ENCODE data around the gene CBLC. TPM values are rescaled to one million over a fixed set of nuclear protein-coding genes. Genes with fewer than 3 reads are reported as not detected.
"Not testable (repeated sequence)": the region's sequence is repeated elsewhere in the genome, so short reads cannot be mapped to it uniquely, and the experiment has no call there.

CBLC gene
- total RNA-seq, 2 donors from 2014 or later = 30.1 to 33.6 TPM

DNA sequence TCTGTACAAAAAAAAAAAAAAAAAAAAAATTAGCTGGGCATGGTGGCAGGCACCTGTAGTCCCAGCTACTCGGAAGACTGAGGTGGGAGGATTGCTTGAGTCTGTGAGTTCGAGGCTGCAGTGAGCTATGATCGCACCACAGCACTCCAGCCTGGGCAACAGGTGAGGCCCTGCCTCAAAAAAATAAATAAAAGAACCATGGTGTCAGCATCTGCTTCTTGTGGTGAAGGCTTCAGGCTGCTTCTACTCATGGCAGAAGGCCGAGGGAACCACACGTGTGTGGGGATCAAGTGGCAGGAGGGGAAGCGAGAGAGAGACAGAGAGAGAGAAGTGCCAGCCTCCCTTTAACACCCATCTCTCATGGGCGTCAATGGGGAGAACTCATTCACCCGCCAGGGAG, 15.7 kb upstream of the CBLC start:
- Histone ChIP-seq H3K9me3 (no peaks in the 10 kb centered on the region), H3K27me3 (replicated peaks; ENCODE audit: insufficient read depth) (no peaks in the 10 kb centered on the region), H3K27ac (no peak overlapping the region), H3K36me3 (peaks cover 0 to 3% of the 10 kb centered on the region in 2 donors), H3K4me1 (replicated peaks) (peaks cover 3% of the 10 kb centered on the region), H3K4me3 (no peak overlapping the region)
- DNase-seq (ENCODE audit: low spot score) = no peak
- TF ChIP-seq, protein P1, sequence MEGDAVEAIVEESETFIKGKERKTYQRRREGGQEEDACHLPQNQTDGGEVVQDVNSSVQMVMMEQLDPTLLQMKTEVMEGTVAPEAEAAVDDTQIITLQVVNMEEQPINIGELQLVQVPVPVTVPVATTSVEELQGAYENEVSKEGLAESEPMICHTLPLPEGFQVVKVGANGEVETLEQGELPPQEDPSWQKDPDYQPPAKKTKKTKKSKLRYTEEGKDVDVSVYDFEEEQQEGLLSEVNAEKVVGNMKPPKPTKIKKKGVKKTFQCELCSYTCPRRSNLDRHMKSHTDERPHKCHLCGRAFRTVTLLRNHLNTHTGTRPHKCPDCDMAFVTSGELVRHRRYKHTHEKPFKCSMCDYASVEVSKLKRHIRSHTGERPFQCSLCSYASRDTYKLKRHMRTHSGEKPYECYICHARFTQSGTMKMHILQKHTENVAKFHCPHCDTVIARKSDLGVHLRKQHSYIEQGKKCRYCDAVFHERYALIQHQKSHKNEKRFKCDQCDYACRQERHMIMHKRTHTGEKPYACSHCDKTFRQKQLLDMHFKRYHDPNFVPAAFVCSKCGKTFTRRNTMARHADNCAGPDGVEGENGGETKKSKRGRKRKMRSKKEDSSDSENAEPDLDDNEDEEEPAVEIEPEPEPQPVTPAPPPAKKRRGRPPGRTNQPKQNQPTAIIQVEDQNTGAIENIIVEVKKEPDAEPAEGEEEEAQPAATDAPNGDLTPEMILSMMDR (IDR thresholded peaks at IDR 0.05) = no peak
- TF ChIP-seq POLR2AphosphoS5 (IDR thresholded peaks at IDR 0.05) (no peak), POLR2A (IDR thresholded peaks at IDR 0.05) (no peak)
- WGBS = 96% methylated on average over 8 of the region's 8 CpGs
- intact Hi-C loops (cut with DNase I) = no loop called here

DNA sequence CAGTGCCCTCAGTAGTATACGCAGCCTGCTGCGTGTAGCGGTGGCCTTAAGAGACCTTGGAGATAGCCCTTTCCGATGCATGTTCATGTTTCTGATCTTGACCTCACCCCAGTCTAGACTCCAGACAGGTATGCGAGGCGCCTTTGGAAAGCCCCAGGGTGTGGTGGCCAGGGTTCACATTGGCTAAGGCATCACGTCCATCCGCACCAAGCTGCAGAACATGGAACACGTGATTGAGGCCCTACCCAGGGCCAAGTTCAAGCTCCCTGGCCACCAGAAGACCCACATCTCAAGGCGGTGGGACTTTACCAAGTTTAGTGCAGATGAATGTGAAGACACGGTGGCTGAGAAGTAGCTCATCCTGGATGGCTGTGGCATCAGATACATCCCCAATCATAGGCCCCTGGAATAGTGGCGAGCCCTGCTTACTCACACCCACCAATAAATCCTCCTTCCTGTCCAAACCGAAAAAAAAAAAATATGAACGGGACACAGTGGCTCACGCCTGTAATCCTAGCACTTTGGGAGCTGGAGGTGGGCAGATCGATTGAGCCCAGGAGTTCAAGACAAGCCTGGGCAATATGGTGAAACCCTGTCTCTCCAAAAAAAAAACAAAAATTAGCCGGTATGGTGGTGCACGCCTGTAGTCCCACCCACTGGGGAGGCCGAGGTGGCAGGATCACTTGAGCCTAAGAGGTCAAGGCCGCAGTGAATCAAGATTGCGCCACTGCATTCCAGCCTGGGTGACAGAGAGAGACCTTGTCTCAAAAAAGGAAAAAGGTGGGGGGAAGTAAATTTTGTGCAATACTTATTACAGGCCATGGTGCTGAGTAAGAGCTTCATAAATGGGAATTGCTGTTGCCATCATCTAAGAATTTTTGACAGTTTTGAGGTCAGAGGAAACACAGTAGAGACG, 12.4 kb upstream of the CBLC start:
- Histone ChIP-seq H3K27ac (no peak overlapping the region), H3K4me1 (replicated peaks) (no peaks in the 10 kb centered on the region), H3K4me3 (no peak overlapping the region), H3K27me3 (replicated peaks; ENCODE audit: insufficient read depth) (no peaks in the 10 kb centered on the region), H3K9me3 (no peaks in the 10 kb centered on the region), H3K36me3 (no peaks in the 10 kb centered on the region)
- WGBS = 79% methylated on average over 22 of the region's 22 CpGs
- TF ChIP-seq POLR2AphosphoS5 (IDR thresholded peaks at IDR 0.05) (no peak), POLR2A (IDR thresholded peaks at IDR 0.05) (no peak)
- TF ChIP-seq, protein P1 (IDR thresholded peaks at IDR 0.05) = no peak
- intact Hi-C loops (cut with DNase I) = no loop called here
- DNase-seq (ENCODE audit: low spot score) = no peak

DNA sequence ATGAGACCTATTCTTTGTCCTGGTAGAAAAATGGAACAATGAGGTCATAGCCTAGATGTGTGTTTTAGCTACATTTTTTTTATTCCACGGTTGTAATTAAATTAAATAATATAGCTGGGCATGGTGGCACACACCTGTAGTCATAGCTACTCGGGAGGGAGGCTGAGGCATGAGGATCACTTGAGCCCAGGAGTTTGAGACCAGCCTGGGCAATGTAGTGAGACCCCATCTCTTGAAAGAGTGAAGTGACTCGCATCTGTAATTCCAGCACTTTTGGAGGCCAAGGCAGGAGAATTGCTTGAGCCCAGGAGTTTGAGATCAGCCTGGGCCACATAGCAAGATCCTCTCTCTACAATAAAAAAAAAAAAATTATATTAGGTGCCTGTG, 11.7 kb upstream of the CBLC start:
- Histone ChIP-seq H3K9me3 (no peaks in the 10 kb centered on the region), H3K4me3 (no peak overlapping the region), H3K36me3 (no peaks in the 10 kb centered on the region), H3K27ac (no peak overlapping the region), H3K27me3 (replicated peaks; ENCODE audit: insufficient read depth) (no peaks in the 10 kb centered on the region), H3K4me1 (replicated peaks) (no peaks in the 10 kb centered on the region)
- intact Hi-C loops (cut with DNase I) = no loop called here
- DNase-seq (ENCODE audit: low spot score) = no peak
- TF ChIP-seq POLR2A (IDR thresholded peaks at IDR 0.05) = no peak
- TF ChIP-seq POLR2AphosphoS5 (IDR thresholded peaks at IDR 0.05) = no peak
- WGBS = 80% methylated on average over 3 of the region's 3 CpGs

DNA sequence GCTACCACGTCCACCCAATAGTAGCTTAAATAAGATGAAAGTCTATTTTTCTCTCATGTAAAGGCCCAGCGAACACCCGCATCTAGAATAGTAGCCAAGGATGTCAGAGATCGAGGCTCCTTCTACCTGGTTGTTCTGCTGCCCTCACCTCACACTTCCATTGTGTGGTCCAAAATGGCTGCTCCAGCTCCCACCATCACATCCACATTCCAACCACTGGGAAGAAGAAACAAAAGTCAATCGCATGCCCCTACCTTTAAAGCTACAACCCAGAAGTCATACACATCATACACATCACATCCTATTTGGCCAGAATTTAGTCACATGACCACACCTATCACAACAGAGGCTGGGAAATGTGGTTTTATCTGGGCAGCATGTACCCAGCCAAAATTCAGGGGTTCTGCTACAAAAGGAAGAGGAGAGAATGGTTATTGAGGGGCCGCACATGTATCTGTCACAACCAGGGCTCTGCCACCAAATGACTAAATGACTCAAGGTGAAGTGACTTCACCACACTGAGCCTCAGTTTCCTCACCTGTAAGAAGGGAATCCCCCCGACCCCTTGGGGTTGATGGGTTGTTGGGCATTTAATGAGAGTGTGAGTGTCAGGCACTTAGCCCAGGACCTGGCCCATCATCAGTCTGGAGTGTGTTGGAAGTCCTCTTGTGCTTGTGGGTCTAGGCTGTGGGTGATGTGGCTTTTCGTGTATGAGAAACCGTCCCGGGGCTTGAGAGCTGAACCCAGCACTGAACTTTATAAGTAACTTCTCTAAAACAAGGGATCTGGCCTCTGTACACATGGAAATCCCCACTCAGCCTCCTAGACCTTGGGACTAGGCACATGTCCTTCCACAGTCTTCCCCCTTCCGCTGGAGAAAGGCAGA, 10.2 kb upstream of the CBLC start:
- WGBS = 83% methylated on average over 11 of the region's 11 CpGs
- Histone ChIP-seq H3K27ac (no peak overlapping the region), H3K4me3 (no peak overlapping the region), H3K36me3 (no peaks in the 10 kb centered on the region), H3K9me3 (no peaks in the 10 kb centered on the region), H3K27me3 (replicated peaks; ENCODE audit: insufficient read depth) (no peaks in the 10 kb centered on the region), H3K4me1 (replicated peaks) (no peaks in the 10 kb centered on the region)
- intact Hi-C loops (cut with DNase I) = no loop called here
- DNase-seq (ENCODE audit: low spot score) = no peak
- no peak for TF ChIP-seq POLR2AphosphoS5 (IDR thresholded peaks at IDR 0.05)
- TF ChIP-seq POLR2A (IDR thresholded peaks at IDR 0.05) = no peak
- TF ChIP-seq, protein P1 (IDR thresholded peaks at IDR 0.05) = no peak

DNA sequence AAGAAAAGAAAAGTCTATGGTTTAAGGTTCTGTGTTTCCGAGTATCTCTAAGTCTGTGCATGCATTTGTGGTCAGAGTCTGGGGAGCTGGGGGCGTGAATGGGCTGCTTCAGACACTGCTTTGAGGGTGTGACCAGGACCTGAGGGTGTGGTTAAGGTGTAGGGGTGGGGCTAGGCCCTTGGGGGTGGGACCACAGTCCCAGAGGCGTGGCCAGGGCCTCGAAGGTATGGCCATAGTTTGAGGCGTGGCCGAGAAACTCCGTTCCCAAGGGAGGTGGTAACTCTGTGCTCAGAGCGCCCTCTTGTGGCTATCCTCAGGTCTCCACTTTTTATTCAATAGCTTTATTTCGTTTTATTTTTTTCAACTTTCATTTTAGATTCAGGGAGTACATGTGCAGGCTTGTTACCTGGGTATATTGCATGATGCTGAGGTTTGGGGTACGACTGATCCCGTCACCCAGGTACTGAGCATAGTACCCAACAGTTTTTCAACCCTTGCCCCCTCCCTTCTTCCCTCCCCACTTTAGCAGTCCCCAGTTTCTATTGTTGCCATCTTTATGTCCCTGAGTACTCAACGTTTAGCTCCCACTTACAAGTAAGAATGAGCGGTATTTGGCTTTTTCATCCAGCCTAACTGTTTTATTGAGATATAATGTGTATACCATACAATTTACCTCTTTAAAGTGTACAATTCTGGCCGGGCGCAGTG, 7.0 kb upstream of the CBLC start:
- Histone ChIP-seq H3K9me3 (no peaks in the 10 kb centered on the region), H3K4me1 (replicated peaks) (no peaks in the 10 kb centered on the region), H3K27ac (no peak overlapping the region), H3K27me3 (replicated peaks; ENCODE audit: insufficient read depth) (no peaks in the 10 kb centered on the region), H3K4me3 (no peak overlapping the region), H3K36me3 (no peaks in the 10 kb centered on the region)
- WGBS = 15% methylated on average over 15 of the region's 15 CpGs
- intact Hi-C loops (cut with DNase I) = loop anchor here (1.0 kb wide), 1 partner anchor 47 kb away; no protein-coding TSS in a partner anchor
- TF ChIP-seq POLR2A (IDR thresholded peaks at IDR 0.05) = no peak
- TF ChIP-seq POLR2AphosphoS5 (IDR thresholded peaks at IDR 0.05) = peak; percentile 82
- TF ChIP-seq, protein P1 (IDR thresholded peaks at IDR 0.05) = peak; percentile 73 to 97 (median 94)
- peak; percentile 97 for DNase-seq (ENCODE audit: low spot score)

DNA sequence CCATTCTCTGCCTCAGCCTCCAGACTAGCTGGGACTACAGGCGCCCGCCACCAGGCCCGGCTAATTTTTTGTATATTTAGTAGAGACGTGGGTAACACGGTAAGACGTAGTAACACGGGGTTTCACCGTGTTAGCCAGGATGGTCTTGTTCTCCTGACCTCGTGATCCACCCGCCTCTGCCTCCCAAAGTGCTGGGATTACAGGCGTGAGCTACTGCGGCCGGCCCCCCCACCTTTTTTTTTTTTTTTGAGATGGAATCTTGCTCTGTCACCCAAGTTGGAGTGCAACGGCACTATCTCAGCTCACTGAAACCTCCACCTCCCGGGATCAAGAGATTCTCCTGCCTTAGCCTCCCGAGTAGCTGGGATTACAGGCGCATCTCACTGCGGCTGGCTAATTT, 5.5 kb upstream of the CBLC start:
- H3K36me3 ChIP-seq; H3K4me3 ChIP-seq; H3K27ac ChIP-seq; H3K4me1 ChIP-seq (replicated peaks); H3K27me3 ChIP-seq (replicated peaks; ENCODE audit: insufficient read depth); DNase-seq (ENCODE audit: low spot score); intact Hi-C loops (cut with DNase I); H3K9me3 ChIP-seq: not testable (repeated sequence)
- 79% methylated on average over 18 of the region's 18 CpGs for WGBS
